ACC112 (cell line): ENCODE measurements around the gene SLC22A13.
"Not testable (repeated sequence)": the region's sequence is repeated elsewhere in the genome, so short reads cannot be mapped to it uniquely, and the experiment has no call there.

Source experiments
- H2AFZ ChIP-seq: fragments of 200-600 bp; sonication (generic); one replicate; pipeline ENCODE4 v1.6.0; 2017; ENCODE audit warnings: antibody characterized with exemption, low read length; ENCODE audit not compliant: unreplicated experiment
- H3K27ac ChIP-seq: fragments of 200-600 bp; sonication (generic); 2 replicates; pipeline ENCODE4 v1.5.1; 2014; ENCODE audit warnings: low read depth, mild to moderate bottlenecking, antibody characterized with exemption, low read length, moderate library complexity
- H3K27me3 ChIP-seq: fragments of 200-600 bp; sonication (generic); 2 replicates; pipeline ENCODE4 v1.6.1; 2014; ENCODE audit warnings: mild to moderate bottlenecking, antibody characterized with exemption, low read length, moderate library complexity, mixed read lengths; ENCODE audit not compliant: insufficient read depth
- H3K36me3 ChIP-seq: fragments of 200-600 bp; sonication (generic); 2 replicates; pipeline ENCODE4 v1.6.1; 2016; ENCODE audit warnings: mild to moderate bottlenecking, antibody characterized with exemption, low read length, moderate library complexity, mixed read lengths; ENCODE audit not compliant: insufficient read depth
- H3K4me1 ChIP-seq: fragments of 200-600 bp; sonication (generic); one replicate; pipeline ENCODE4 v1.6.1; 2016; ENCODE audit warnings: low read length, mixed read lengths; ENCODE audit not compliant: insufficient read depth, unreplicated experiment, control insufficient read depth
- H3K4me3 ChIP-seq: fragments of 200-600 bp; sonication (generic); 2 replicates; pipeline ENCODE4 v1.5.1; 2014; ENCODE audit warnings: mild to moderate bottlenecking, low read depth, low read length
- H3K79me2 ChIP-seq: fragments of 200-600 bp; sonication (generic); one replicate; pipeline ENCODE4 v1.6.0; 2016; ENCODE audit warnings: low read length; ENCODE audit not compliant: control insufficient read depth, unreplicated experiment, insufficient read depth

The SLC22A13 gene

DNA sequence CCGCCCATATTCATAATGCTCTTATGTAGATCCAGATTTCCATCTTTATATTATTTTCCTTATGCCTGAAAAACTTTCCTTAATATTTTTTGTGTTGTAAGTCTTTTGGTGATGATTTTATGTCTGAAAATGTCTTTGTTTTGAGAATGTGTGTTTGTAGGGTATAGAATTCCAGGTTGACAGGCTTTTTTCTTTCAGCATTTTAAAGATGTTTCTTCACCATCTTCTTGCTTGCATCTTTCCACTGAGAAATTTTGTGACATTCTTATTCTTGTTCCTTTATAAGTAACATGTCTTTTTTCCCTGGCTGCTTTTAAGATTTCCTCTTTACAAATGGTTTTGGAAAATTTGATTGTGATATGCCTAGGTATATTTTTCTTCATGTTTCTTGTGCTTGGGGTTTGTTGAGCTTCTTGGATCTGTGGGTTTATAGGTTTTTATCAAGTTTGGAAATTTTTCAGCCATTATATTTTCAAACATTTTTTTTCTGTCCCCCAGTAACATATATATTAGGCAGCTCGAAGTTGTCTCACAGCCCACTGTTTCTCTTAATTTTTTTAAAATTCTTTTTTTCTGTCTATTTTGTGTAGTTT lies 27.1 kb upstream of the SLC22A13 start:
- Histone ChIP-seq H3K27me3 (no peaks in the 10 kb centered on the region), H3K79me2 (peaks cover 2% of the 10 kb centered on the region), H3K36me3 (peaks cover 54% of the 10 kb centered on the region), H2AFZ (no peak overlapping the region), H3K27ac (no peak overlapping the region), H3K4me3 (no peak overlapping the region), H3K4me1 (no peaks in the 10 kb centered on the region)

DNA sequence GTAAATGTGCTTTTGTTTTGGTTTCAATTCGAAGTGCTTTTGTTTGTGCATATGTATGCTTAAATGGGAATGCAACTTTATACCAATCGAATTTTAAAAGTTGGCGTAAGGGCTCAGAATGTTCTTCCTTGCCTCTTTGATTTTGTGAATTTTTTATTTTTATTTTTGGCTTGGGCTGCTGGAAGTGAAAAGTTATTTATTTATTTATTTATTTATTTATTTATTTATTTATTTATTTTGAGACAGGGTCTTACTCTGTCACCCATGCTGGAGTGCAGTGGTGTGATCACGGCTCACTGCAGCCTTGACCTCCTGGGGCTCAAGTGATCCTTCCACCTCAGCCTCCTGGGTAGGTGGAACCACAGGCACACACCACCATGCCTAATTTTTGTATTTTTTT lies 22.8 kb upstream of the SLC22A13 start:
- not testable (repeated sequence) for H3K27ac ChIP-seq, H2AFZ ChIP-seq, H3K79me2 ChIP-seq, H3K4me1 ChIP-seq, H3K4me3 ChIP-seq, H3K27me3 ChIP-seq
- peaks cover 14% of the 10 kb centered on the region for H3K36me3 ChIP-seq

DNA sequence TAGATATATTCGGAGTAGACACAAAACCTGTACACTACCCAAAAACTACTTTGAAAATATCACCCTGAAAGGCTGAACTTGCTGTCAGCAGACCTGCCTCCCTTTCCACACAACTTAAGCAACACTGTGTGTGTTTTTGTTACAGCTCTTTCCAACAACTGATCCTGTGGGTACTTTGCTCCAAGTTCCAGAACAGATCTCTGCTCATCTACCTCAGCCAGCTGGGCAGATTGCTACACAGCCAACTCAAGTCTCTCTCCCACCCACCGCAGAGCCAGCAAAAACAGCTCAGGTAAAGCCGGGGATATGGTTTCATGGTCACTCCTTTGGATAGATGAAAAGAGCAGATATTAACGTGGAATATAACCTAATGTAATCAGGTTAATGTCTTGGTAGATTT lies 19.7 kb upstream of the SLC22A13 start:
- Histone ChIP-seq H3K27ac (no peak overlapping the region), H3K4me3 (no peak overlapping the region), H3K4me1 (peaks cover 10% of the 10 kb centered on the region), H3K36me3 (peaks cover 24% of the 10 kb centered on the region), H3K79me2 (no peaks in the 10 kb centered on the region), H2AFZ (no peak overlapping the region), H3K27me3 (no peaks in the 10 kb centered on the region)

DNA sequence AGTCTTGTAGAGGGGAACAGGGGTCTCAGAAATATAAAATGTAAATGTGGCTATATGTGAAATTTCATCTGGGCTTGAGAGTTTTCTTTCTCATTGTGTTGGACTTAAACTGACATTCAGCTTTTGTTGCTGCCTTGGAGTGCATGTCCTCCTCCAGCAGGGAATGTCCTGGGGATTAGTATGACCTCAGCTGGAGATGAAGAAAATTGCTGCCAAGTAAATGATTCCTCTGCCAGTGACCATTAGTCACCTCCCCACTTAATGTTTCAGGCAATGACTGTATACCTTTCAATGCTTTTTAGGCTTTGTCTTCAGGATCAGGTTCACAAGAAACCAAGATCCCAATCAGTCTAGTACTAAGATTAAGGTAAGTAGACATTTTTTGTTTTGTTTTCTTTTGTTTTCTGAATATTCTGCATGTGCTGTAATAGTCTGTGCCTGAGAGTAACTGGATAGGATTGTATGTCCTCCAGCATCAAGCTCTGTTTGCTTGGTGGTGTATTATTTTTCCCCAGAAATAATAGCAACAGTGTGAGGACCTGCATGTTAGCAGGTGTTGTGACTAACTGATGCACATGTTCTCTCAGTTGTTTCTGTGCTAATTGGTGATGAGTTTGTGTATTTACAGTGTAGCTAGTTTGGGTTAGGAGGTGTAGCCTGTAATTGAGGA lies 18.1 kb upstream of the SLC22A13 start:
- peaks cover 39% of the 10 kb centered on the region for H3K36me3 ChIP-seq
- no peaks in the 10 kb centered on the region for H3K27me3 ChIP-seq
- peaks cover 10% of the 10 kb centered on the region for H3K4me1 ChIP-seq
- H3K27ac ChIP-seq, result no peak overlapping the region
- H2AFZ ChIP-seq, result no peak overlapping the region
- no peaks in the 10 kb centered on the region for H3K79me2 ChIP-seq
- H3K4me3 ChIP-seq, result no peak overlapping the region

DNA sequence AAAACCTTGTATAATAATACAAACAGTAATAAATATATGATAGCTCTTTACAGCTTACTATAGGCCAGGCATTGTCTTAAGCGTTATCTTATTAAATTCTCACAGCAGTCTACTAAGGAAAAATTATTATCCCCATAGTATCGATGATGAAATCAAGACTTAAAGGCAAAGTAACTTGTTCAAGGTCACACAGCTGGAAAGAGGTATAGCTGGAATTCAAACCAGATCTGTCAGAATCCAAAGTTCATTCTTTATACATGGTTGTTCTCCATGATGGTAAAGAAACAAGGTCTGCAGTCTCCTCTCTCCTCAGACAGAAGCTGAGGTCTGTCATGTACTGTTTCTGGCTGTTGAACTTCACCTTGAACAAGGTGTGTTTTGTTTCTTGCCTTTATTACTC lies 15.4 kb upstream of the SLC22A13 start:
- no peaks in the 10 kb centered on the region for H3K27me3 ChIP-seq
- H3K27ac ChIP-seq, result no peak overlapping the region
- no peaks in the 10 kb centered on the region for H3K79me2 ChIP-seq
- peaks cover 51% of the 10 kb centered on the region for H3K36me3 ChIP-seq
- no peak overlapping the region for H2AFZ ChIP-seq
- peaks cover 10% of the 10 kb centered on the region for H3K4me1 ChIP-seq
- no peak overlapping the region for H3K4me3 ChIP-seq

DNA sequence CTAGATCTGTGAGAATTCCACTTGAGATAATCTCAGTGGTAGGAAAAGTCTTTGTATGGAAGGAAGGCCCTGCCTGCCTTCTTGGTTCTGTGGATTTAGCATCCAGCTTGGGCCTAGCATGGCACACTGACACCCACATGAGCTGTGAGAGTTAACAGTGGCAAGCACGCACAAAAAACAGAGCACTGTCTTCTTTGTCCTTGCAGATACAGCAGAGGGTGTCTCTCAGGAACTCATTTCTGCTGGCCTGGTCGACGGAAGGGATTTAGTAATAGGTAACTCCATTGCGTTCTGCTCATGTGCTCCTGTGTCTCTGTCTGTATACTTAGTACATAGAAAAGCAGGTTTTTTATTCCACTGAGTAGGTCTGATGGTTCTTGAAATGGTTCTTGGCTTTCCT lies 14.4 kb upstream of the SLC22A13 start:
- Histone ChIP-seq H3K79me2 (no peaks in the 10 kb centered on the region), H3K4me1 (peaks cover 10% of the 10 kb centered on the region), H2AFZ (no peak overlapping the region), H3K36me3 (peaks cover 51% of the 10 kb centered on the region), H3K4me3 (no peak overlapping the region), H3K27ac (no peak overlapping the region), H3K27me3 (no peaks in the 10 kb centered on the region)

DNA sequence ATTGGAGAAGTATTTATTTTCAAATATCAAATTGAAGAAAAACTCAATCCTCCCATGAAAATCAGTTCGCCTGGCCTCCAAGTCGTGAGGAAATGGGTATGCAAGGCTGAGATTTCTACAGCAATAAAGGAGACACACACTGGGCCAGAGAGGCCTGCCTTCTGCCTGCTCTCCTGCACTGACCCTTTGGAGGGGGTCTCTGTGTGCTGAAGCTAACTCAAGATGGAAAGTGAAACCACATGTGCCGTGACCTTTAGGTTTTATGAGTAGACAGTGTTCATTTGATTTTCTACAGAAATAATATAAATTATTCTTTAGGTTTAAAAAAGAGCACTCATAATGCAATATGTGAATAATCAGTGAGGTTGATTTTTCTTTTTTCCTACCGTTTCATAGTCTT lies 11.9 kb upstream of the SLC22A13 start:
- Histone ChIP-seq H3K36me3 (peaks cover 47% of the 10 kb centered on the region), H2AFZ (no peak overlapping the region), H3K79me2 (no peaks in the 10 kb centered on the region), H3K4me3 (no peak overlapping the region), H3K27me3 (no peaks in the 10 kb centered on the region), H3K4me1 (no peaks in the 10 kb centered on the region), H3K27ac (no peak overlapping the region)

DNA sequence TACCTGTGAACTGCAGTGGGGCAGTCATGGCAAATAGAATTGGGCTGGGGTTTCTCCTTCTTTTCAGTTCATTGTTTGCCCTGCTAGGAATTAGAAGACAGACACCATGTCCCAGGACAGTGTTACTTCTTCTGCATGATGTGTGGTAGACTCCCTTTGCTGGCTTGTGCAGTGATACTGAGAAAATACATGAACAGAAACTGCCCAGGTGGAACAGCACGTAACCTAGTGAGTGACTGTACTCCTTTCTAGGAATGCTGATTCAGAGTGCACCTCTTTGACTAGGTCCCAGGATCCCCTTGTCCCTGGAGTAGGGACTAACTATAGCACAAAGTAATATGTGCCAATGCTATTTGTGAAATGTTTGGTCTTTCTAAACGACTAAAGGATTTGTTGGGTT lies 10.7 kb upstream of the SLC22A13 start:
- H3K36me3 ChIP-seq, result peaks cover 36% of the 10 kb centered on the region
- H3K4me1 ChIP-seq, result no peaks in the 10 kb centered on the region

DNA sequence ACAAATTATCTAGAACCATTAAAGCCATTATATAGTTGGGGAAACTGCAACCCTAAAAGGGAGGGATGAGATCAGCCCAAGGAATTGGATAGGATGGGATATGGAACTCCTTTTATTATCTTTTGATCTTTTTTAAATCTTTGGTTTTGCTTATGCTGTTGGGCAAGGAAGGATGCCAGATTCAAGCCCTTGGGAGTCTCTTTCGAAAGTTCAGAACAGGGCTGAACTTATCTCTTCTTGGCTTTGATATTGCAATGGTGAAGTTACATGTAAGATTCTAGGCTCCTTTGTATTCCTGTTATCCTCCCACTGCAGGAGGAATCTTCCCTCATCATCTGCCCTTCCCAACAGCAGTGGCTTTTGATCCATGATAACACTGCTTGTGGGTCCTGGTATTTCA lies 10.0 kb upstream of the SLC22A13 start:
- H3K4me1 ChIP-seq, result no peaks in the 10 kb centered on the region
- no peak overlapping the region for H3K27ac ChIP-seq
- no peak overlapping the region for H2AFZ ChIP-seq
- peaks cover 32% of the 10 kb centered on the region for H3K36me3 ChIP-seq
- no peaks in the 10 kb centered on the region for H3K27me3 ChIP-seq
- no peaks in the 10 kb centered on the region for H3K79me2 ChIP-seq
- no peak overlapping the region for H3K4me3 ChIP-seq

More for the DNA sequence above, 10.7 kb upstream of the SLC22A13 start:
- no peaks in the 10 kb centered on the region for H3K27me3 ChIP-seq
- no peak overlapping the region for H2AFZ ChIP-seq
- no peak overlapping the region for H3K27ac ChIP-seq
- no peak overlapping the region for H3K4me3 ChIP-seq
- no peaks in the 10 kb centered on the region for H3K79me2 ChIP-seq

DNA sequence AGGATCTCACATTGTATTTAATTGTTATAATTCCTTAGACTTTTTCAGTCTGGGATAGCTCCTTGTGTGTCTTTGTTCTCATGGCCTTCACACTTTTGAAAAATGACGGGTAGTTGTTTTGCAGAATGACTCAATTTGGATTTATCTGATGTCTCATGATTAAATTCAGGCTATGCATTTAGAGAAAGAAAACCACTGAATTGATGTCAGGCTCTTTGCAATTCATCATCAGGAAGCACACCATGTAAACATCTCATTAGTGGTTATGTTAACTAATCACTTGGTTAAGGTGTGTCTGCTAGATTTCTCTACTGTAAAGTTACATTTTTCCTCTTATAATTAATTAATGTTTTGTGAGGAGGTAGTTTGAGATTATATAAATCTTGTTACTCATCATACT lies 8.0 kb upstream of the SLC22A13 start:
- Histone ChIP-seq H3K4me3 (no peak overlapping the region), H3K79me2 (no peaks in the 10 kb centered on the region), H3K36me3 (peaks cover 16% of the 10 kb centered on the region), H3K4me1 (no peaks in the 10 kb centered on the region), H3K27me3 (no peaks in the 10 kb centered on the region), H3K27ac (no peak overlapping the region), H2AFZ (no peak overlapping the region)

DNA sequence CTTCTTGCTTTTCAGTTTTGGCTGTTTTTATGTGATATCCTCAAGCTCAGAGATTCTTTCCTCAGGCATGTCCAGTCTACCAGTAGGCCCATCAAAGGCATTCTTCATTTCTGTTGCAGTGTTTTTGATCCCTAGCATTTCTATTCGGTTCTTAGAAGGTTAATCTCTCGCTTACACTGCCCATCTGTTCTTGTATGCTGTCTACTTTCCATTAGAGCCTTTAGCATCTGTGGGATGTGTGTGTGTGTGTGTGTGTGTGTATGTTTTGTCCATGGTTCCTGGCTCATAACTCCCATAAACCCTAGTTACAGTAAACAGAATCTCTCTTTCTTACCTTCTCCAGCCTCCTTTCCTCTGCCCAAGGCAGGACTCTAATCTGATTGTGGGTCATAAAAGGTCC lies 5.1 kb upstream of the SLC22A13 start:
- no peak overlapping the region for H3K4me3 ChIP-seq
- H3K27me3 ChIP-seq, result no peaks in the 10 kb centered on the region
- H2AFZ ChIP-seq, result no peak overlapping the region
- no peaks in the 10 kb centered on the region for H3K4me1 ChIP-seq
- no peaks in the 10 kb centered on the region for H3K79me2 ChIP-seq
- H3K36me3 ChIP-seq, result peaks cover 5% of the 10 kb centered on the region
- H3K27ac ChIP-seq, result no peak overlapping the region
